ENCODE data around the gene RHBDD3. TPM values are rescaled to one million over a fixed set of nuclear protein-coding genes. Genes with fewer than 3 reads are reported as not detected.

Gene RHBDD3
- 10 to 100 TPM; 13.4 to 19.7 TPM for total RNA-seq
- long read RNA-seq, transcript RHBDD3-201 (7 exons, 1,794 nt) = major isoform, 36 of 61 reads
- long read RNA-seq, partial matches to known transcripts = 12 of 61 reads
- long read RNA-seq, other reads (novel, unspliced or antisense) = 12 of 61 reads

DNA sequence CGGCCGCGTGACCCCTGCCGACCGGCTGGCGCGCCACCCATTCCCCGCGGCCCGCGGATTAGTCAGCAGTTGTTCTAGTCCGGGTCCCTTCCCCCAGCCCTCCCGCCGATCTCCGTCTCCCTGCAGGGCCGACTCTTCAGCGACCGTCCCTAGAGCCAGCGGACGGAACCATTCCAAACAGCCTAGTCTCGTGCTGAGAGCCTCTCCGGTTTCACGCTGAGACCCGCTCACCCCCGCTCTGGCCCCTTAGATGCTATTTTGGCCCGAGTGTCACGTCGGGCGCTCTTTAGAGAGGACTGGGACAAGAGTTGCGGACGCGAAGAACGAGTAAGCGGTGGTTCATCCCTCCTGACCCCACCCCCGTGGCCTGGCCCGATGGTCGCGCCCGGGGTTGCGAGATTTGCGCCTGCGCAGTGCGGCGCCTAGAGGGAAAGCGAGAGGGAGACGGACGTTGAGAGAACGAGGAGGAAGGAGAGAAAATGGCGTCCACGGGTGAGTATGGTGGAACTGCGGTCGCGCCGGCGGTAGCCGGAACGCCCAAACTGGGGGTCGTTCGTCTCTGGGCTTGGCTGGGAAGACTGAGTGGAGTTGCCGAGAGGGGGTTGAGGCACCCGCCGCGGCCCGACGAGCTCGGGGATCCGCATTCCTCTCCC, at the start of gene RHBDD3, which contains the start of gene EWSR1:
Gene RHBDD3 (minus strand): TSS at position 124 of the 653 bp plus-strand sequence. CDS start 2,355 bp downstream, outside the sequence.
Gene EWSR1 (plus strand): TSS at position 411 of the 653 bp plus-strand sequence. CDS start 69 bp downstream, at position 480.
- intact Hi-C loops (cut with DNase I, micrococcal nuclease) = no loop called here
- DNase-seq = peak; percentile 95 to 97
- ATAC-seq = peak; percentile 88

DNA sequence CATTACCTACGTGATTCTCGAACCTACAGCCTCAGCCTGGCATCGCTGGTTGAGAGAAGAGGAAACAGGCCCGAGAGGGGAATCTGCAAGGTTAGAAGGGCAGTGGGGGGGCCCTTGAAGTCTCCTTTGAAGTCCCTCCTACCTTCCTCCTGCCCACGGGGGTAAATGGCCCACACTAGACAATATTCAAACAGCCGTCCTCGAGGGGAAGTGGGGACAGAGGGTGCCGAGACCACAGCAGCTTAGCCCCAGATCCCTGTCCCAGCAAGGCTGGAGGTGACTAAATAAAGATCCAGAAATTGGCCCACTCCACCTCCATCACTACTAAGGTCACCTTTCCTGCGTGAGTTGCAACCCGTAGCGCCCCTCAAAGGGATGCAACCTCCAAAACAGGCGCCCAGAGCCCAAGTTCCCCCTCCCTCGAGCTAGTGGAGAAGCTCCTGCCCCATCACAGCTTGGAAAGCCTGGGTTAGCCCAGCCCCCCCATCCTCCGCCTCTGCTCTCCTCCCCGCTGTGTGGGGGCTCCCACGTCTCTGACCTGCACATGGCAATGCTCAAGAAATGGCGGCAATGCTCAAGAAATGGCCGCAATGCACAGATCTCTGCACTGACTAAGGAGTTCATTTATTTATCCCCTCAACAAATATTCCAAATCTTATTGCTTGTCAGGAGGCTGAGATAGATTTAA, 48.5 kb upstream of the RHBDD3 start:
- ATAC-seq = no peak
- no peak for DNase-seq
- intact Hi-C loops (cut with DNase I, micrococcal nuclease) = no loop called here

DNA sequence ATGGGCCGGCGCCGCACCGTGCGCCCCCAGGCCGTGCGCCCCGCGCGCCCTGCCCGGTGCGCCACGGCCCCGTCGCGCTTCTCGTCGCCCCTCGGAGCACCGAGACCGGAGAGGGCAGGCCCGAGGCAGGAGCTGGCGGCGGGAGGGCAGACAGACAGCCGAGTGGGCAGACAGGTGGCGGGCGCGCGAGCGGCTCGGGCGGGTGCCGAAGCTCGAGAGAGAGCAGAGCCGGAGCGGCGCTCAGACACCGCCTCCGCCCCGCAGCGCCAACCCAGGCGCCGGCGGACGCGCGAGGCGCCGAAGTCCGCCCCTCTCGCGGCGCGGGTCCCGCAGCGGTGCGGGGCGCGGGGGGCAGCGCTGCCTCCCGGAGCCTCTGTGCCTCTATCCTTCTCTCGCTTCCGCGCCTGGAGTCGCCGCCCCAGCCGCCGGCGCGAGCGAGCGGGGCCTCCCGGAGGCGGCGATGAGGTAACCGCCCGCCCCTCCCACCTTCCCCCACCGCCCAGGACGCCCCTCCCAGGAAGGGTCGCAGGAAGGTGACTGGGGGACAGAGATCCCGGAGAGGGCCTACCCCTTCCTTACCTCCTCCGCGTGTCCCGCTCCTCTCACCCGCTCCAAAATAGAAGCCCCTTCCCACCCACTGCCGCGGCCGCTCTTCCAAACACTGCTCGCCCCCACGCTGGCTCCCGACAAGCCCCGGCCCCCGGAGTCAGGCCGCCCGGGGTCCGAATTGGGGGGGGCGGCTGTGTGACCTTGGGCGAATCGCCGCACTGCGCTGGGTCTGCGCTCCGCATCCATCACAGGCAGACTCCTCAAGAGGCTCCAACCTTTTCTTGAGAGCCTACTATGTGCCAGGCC, 47.7 kb upstream of the RHBDD3 start, which contains the start of gene RASL10A:
Gene RASL10A (minus strand): TSS at position 412 of the 855 bp plus-strand sequence. CDS start 451 bp downstream, outside the sequence.
- intact Hi-C loops (cut with DNase I, micrococcal nuclease) = no loop called here
- ATAC-seq (no peak), DNase-seq (peak; percentile 24 to 34)

DNA sequence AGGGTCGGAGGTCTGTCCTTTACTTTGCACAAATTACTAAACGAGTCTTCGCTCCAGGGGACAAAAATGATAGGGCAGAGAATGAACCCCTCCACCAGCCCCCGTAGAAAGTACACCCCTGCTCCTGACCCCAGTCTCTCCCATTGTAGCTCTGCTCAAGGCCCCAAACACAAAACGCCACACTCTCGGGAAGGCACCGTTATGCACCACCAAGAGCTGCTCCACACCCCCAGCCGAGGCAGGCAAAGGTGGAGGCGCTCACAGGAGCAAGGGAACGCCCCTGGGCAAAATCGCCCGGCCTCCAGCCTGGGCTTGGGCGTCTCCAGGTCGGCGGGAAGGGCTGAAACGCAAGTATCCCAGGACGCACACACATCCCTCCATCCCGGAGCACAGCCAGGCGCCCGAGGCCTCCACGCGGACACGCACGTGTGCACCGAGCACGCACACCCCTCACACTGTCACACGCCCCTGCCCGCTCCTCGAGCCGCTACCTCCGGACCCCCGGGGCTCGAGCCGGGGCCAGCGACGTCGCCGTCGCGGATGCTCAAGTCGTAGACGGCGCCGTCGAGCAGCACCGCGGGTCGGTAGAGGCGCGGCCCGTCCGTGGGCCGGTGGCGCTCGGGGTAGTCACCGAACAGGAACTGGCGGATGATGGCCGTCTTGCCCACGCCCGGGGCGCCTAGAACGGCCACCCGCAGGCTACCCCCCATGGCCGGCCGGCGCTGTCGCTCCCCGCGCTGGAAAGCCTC, 46.9 kb upstream of the RHBDD3 start:
- intact Hi-C loops (cut with DNase I, micrococcal nuclease) = no loop called here
- peak; percentile 33 for ATAC-seq
- peak; percentile 28 to 53 for DNase-seq

DNA sequence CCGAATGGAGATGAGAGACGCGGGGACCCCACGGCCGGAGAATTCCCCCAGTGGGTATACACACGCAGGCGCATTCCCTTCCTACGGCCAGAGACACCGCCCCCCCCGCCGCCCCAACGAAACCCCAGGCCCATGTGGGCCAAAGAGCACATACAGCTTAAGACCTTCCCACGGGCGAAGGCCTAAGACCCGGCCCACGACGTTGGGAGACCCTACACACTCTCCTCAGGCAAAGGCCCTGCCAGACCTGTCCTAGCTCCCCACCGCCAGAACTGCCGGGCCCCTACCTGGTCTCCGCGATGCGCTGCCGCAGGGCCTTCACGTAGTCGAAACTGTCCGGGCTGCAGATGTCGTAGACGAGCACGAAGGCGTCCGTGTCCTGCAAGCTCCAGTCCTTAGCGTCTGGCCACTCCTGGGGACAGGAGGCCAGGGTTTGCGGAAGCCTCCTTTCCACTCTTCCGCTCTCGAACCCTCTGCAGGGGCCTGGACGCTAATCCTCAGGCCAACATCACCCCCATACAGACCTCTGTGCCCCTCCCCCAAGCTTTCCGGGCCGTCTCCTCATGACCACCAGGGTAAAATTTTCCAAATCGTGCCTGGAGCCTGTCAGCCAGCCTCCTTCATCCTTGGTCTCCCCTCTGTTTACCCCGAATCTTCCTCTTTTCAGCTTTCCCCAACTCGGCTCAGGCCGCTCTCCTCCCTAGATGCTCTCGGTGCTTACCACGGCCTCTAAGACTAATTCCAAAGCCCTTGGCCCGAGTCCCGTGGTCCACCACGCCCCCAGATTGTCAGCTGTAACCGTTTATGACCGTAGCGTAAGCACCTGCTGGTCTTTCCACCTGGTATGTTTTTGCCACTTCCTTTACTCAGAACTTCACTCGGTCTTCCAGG, 46.0 kb upstream of the RHBDD3 start:
- DNase-seq (peak; percentile 56 to 72), ATAC-seq (peak; percentile 60)
- intact Hi-C loops (cut with DNase I, micrococcal nuclease) = no loop called here

DNA sequence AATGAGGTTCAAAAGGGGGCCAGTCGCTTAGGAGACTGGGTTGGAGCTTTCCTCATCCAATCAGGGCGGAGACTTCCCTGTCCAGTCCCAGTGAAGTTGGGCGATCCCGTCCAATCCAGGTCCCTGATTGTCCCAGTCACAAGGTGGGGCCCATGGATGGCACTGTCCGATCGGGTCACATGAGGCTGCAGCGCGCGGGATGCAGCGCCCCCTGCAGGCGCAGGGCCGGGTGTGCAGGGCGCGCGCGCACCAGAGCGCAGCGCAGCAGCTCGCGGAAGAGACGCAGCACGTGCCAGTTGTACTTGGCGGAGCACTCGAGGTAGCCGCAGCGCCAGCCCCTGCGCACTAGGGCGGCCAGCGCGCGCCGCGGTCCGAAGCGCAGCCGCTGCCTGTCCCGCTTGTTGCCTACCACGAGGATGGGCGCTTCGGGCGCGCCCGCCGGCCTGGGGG, 45.4 kb upstream of the RHBDD3 start:
- DNase-seq = peak; percentile 43 to 62
- intact Hi-C loops (cut with DNase I, micrococcal nuclease) = no loop called here
- peak; percentile 42 for ATAC-seq

DNA sequence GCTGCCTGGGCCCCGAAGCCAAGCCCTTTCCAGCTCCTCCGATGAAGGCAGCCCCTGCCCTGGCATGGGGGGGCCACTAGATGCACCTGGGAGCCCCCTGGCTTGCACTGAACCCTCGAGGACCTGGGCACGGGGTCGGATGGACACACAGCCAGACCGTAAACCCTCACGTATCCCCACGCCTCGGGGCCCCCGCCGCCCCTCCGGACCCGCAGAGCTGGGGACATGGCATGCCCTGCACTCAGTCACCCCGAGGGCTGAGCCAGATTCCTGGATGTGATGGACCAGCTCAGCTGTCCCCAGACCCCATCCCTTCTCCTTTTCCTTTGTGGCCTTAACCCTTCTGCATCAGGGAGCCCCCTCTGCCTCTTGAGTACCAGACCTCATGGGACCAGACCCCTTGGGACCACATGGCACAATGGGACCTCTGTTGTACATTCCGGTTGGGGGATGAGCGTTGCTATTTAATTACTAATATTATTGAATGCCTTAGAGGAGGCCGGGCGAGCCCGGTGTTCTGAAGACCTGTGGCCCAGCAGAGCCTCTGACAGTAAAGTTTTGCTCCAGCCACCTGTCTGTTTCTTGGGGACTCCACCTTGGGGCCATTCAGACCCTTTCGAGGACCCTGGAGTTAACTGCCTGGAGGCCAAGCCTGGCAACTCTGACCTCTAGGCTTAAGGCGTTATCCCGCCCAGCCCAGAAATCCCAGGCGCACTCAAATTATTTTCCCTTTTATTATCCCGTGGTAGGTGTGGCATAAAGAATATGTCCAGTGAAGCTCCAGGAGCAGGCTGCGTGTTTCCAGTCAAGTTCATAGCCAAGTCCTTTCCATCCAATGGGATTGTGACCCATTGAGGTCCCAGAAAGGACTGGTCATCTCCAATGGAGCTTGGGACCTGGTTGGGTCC, 44.7 kb upstream of the RHBDD3 start:
- intact Hi-C loops (cut with DNase I, micrococcal nuclease) = no loop called here
- no peak for ATAC-seq
- no peak for DNase-seq

DNA sequence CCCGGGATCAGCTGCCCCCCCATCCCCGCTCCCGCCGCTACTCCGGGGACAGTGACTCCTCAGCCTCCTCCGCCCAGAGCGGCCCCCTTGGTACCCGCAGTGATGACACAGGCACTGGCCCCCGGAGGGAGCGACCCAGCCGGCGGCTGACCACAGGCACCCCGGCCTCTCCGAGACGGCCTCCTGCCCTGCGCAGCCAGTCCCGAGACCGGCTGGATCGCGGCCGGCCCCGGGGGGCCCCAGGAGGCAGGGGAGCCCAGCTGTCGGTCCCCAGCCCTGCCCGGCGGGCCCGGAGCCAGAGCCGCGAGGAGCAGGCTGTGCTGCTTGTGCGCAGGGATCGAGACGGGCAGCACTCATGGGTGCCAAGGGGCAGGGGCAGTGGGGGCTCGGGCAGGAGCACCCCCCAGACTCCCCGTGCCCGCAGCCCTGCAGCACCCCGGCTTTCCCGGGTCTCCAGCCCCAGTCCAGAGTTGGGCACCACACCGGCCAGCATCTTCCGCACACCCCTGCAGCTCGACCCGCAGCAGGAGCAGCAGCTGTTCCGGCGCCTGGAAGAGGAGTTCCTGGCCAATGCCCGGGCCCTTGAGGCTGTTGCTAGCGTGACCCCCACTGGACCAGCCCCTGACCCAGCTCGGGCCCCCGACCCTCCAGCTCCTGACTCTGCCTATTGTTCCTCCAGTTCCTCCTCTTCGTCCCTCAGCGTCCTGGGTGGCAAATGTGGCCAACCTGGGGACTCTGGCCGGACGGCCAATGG, 43.9 kb upstream of the RHBDD3 start:
- ATAC-seq = no peak
- intact Hi-C loops (cut with DNase I, micrococcal nuclease) = no loop called here
- peak in 1 of 2 donors; percentile 34 for DNase-seq

DNA sequence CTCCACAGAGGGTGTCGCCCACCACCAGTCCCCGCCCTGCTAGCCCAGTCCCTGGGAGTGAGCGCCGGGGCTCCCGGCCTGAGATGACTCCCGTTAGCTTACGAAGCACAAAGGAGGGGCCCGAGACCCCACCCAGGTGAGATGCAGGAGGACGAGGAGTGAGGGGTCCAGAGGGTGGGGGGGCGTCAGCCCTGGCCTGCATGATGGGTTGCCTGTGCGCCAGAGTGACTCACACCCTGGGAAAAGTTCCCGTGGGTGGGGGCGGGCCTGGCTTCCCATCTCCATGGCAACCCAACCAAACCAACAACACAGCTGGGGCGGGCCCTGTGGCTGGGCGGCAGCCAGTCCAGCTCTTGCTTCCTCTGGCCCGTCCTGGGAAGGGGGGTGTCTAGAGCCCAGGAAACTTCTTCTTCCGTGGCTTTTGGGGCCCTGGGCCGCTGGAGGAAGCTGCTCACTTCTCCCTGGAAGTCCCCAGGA, 43.1 kb upstream of the RHBDD3 start:
- peak; percentile 86 to 93 for DNase-seq
- intact Hi-C loops (cut with DNase I, micrococcal nuclease) = no loop called here
- peak; percentile 34 for ATAC-seq

DNA sequence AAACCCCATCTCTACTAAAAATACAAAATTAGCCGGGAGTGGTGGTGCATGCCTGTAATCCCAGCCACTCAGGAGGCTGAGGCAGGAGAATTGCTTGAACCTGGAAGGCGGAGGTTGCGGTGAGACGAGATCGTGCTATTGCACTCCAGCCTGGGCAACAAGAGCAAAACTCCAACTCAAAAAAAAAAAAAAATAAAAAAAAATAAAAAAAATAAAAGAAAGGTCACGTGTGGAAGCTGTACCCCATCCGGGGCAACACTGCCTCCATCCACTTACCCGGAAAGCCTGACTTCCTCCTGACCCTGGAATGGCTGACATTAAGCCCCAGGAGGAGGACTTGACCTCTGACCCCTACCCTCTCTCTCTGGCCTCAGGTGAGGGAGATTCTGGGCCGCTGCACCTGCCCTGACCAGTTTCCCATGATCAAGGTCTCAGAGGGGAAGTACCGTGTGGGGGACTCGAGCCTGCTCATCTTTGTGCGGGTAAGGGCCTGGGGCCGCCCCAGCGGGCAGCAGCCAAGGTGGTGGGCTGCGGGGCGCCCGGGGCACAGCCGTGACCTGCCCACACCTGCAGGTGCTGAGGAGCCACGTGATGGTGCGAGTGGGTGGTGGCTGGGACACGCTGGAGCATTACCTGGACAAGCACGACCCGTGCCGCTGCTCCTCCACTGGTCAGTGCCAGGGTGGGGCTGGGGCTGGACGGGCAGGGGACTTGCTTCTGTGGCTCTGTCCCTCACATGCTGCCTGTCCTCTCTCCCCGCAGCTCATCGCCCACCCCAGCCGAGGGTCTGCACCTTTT, 42.5 kb upstream of the RHBDD3 start:
- intact Hi-C loops (cut with DNase I, micrococcal nuclease) = no loop called here
- ATAC-seq = no peak
- DNase-seq = no peak

DNA sequence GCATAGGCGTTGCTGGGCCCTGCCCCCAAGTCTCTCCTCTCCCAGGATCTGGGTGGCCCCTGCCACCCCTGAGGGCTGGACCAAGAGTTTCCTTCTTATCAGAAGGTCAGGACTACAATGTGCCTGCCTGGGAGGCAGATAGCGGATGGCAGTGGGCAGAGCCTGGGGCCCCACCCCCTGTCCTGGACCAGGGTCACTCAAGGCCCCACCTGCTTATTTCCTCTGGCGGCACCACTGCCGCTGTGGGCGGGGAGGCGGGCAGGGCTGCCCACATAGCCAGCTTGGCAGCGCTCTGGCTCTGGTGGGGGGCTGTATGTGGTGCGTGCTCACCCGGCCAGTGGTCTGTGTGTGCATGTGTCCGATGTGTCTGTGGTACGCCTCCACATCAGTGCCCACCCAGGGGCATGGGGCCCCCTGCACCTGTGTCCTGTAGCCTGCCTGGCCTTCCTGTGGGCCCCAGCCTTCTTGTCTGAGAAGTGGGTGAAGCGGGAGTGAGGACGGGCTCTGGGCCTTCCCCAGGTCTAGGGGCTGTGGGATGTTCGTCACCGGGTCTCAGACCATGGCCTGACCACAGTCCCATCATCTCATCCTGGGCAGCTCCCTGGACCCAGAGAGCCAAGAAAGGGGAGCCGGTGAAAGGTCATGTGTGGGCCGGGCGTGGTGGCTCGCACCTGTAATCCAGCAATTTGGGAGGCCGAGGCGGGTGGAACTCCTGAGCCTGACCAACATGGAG, 41.7 kb upstream of the RHBDD3 start:
- intact Hi-C loops (cut with DNase I, micrococcal nuclease) = no loop called here
- DNase-seq = peak; percentile 65 to 67
- ATAC-seq = peak; percentile 32

DNA sequence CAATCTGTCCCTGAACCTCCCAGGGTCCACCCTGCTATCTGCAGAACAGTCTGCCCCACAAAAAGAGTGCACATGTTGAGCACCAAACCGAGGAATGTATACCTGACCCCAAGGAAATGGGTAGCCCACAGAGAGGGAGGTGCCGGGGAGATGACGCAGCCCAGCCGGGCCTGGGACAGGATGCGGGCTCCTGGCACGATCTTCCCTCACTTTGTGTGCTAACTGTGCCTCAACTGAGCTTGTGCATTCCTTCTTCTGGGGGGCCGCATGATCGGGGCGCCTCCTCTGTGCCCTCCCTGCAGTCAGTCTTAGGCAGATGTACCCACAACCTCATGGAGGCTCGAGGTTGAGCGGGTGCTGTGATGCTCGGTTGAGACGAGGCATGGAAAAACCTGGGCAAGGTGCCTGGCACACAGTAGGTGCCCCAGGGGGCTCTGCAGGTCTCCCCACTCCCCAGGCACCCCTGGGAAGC, 41.0 kb upstream of the RHBDD3 start:
- peak in 1 of 2 donors; percentile 26 for DNase-seq
- intact Hi-C loops (cut with DNase I, micrococcal nuclease) = no loop called here
- ATAC-seq = no peak

DNA sequence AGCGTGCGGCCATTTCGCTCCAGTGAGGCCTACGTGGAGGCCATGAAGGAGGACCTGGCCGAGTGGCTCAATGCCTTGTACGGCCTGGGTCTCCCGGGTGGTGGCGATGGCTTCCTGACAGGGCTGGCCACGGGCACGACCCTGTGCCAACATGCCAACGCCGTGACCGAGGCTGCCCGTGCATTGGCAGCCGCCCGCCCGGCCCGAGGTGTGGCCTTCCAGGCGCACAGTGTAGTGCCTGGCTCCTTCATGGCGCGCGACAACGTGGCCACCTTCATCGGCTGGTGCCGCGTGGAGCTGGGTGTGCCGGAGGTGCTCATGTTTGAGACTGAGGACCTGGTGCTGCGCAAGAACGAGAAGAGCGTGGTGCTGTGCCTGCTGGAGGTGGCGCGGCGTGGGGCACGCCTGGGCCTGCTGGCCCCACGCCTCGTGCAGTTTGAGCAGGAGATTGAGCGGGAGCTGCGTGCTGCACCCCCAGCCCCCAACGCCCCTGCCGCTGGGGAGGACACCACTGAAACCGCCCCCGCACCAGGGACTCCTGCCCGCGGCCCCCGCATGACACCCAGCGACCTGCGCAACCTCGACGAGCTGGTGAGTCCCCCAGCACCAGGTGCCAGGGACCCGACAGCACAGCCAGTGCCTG, 40.5 kb upstream of the RHBDD3 start:
- ATAC-seq (no peak), DNase-seq (no peak)
- intact Hi-C loops (cut with DNase I, micrococcal nuclease) = no loop called here

Data from left colon (tissue), 2 donors.